Astrocyte (in vitro differentiated cells and primary cell): ENCODE measurements around the gene NCCRP1. TPM values are rescaled to one million over a fixed set of nuclear protein-coding genes. Genes with fewer than 3 reads are reported as not detected.

Experiments
- DNase-seq: peaks from one replicate; pipeline ENCODE4 v3.0.0-alpha.2; 2010; ENCODE audit warnings: low read depth
- FAIRE-seq: peaks from 2 replicates; lab custom pipeline; 2011; peaks lifted over from hg19 to GRCh38; lab: Jason Lieb, UNC
- H2AFZ ChIP-seq: 2 replicates; pipeline ENCODE4 v1.6.0; 2012; ENCODE audit warnings: low read depth, low read length, inconsistent platforms
- H3K27ac ChIP-seq: 2 replicates; pipeline ENCODE4 v1.5.1; 2011; ENCODE audit warnings: low read depth, low read length, inconsistent platforms
- H3K27me3 ChIP-seq: 2 replicates; pipeline ENCODE4 v1.6.0; 2011; ENCODE audit warnings: low read length, inconsistent platforms; ENCODE audit not compliant: insufficient read depth
- H3K36me3 ChIP-seq: 2 replicates; pipeline ENCODE4 v1.5.1; 2011; ENCODE audit warnings: low read length, inconsistent platforms; ENCODE audit not compliant: insufficient read depth
- H3K4me1 ChIP-seq: 2 replicates; pipeline ENCODE4 v1.5.1; 2011; ENCODE audit warnings: low read length, inconsistent platforms; ENCODE audit not compliant: insufficient read depth
- H3K4me2 ChIP-seq: 2 replicates; pipeline ENCODE4 v1.6.0; 2012; ENCODE audit warnings: low read length, inconsistent platforms
- H3K4me3 ChIP-seq: 2 replicates; pipeline ENCODE4 v1.5.1; 2011; ENCODE audit warnings: low read depth, mild to moderate bottlenecking, low read length, inconsistent platforms; ENCODE audit not compliant: insufficient read depth
- H3K79me2 ChIP-seq: 2 replicates; pipeline ENCODE4 v1.6.0; 2012; ENCODE audit warnings: mild to moderate bottlenecking, low read length, inconsistent platforms; ENCODE audit not compliant: insufficient read depth
- H3K9ac ChIP-seq: 2 replicates; pipeline ENCODE4 v1.6.0; 2012; ENCODE audit warnings: mild to moderate bottlenecking, low read length, inconsistent platforms
- H3K9me3 ChIP-seq: 2 replicates; pipeline ENCODE4 v1.5.1; 2012; ENCODE audit warnings: low read depth, mild to moderate bottlenecking, low read length, inconsistent platforms; ENCODE audit not compliant: insufficient read depth
- H4K20me1 ChIP-seq: 2 replicates; pipeline ENCODE4 v1.6.0; 2012; ENCODE audit warnings: low read length, inconsistent platforms; ENCODE audit not compliant: insufficient read depth
- H3K27ac Mint-ChIP-seq: one replicate; pipeline ENCODE4 v1.8.0; 2021; ENCODE audit warnings: mild to moderate bottlenecking, mixed read lengths; ENCODE audit not compliant: unreplicated experiment
- H3K27me3 Mint-ChIP-seq: one replicate; pipeline ENCODE4 v1.8.0; 2021; ENCODE audit warnings: low read depth, mixed read lengths; ENCODE audit not compliant: unreplicated experiment
- H3K36me3 Mint-ChIP-seq: one replicate; pipeline ENCODE4 v1.8.0; 2021; ENCODE audit warnings: low read depth, mixed read lengths; ENCODE audit not compliant: unreplicated experiment
- H3K4me1 Mint-ChIP-seq: one replicate; pipeline ENCODE4 v1.8.0; 2021; ENCODE audit warnings: low read depth, mixed read lengths; ENCODE audit not compliant: unreplicated experiment
- H3K4me3 Mint-ChIP-seq: one replicate; pipeline ENCODE4 v1.8.0; 2021; ENCODE audit warnings: mild to moderate bottlenecking, moderate library complexity, mixed read lengths; ENCODE audit not compliant: unreplicated experiment
- H3K9me3 Mint-ChIP-seq: one replicate; pipeline ENCODE4 v1.8.0; 2021; ENCODE audit warnings: mild to moderate bottlenecking, mixed read lengths; ENCODE audit not compliant: unreplicated experiment
- CTCF ChIP-seq: IDR thresholded peaks from 2 replicates; pipeline ENCODE4 v1.5.1; 2011; ENCODE audit warnings: low read depth, mild to moderate bottlenecking, inconsistent platforms, low read length, moderate library complexity; ENCODE audit not compliant: insufficient read depth
- EZH2 ChIP-seq: IDR thresholded peaks from 2 replicates; pipeline ENCODE4 v1.6.1; 2012; ENCODE audit warnings: mild to moderate bottlenecking, low read length, inconsistent platforms; ENCODE audit not compliant: insufficient read depth
- total RNA-seq: library from RNA; stranded (reverse); gene quantifications from 2 replicates; pipeline ENCODE4 v1.2.1, GENCODE V29; 2021

NCCRP1 gene
- total RNA-seq, 1 donor from 2014 or later = not detected

- Mint-ChIP-seq H3K4me3 (no peak overlapping the region), H3K27ac (no peak overlapping the region), H3K9me3 (no peaks in the 10 kb centered on the region), H3K27me3 (no peaks in the 10 kb centered on the region), H3K36me3 (peaks cover 5% of the 10 kb centered on the region), H3K4me1 (peaks cover 8% of the 10 kb centered on the region)
- DNase-seq (no peak), FAIRE-seq (no peak)
- Histone ChIP-seq H3K27ac (no peak overlapping the region), H2AFZ (no peak overlapping the region), H3K4me3 (no peak overlapping the region), H3K9ac (no peak overlapping the region), H3K36me3 (no peaks in the 10 kb centered on the region), H3K9me3 (no peaks in the 10 kb centered on the region), H3K79me2 (peaks cover 62% of the 10 kb centered on the region), H3K27me3 (no peaks in the 10 kb centered on the region), H3K4me1 (no peaks in the 10 kb centered on the region), H4K20me1 (peaks cover 84% of the 10 kb centered on the region), H3K4me2 (no peak overlapping the region)
- TF ChIP-seq CTCF (no peak), EZH2 (no peak)
Observed at GRCh38 chr19:39163621-39164020, 33.1 kb upstream of the NCCRP1 start.

- no peak overlapping the region for H3K4me3 Mint-ChIP-seq
- peaks cover 5% of the 10 kb centered on the region for H3K36me3 Mint-ChIP-seq
- no peaks in the 10 kb centered on the region for H3K4me1 ChIP-seq
- no peak overlapping the region for H3K27ac Mint-ChIP-seq
- H3K9me3 ChIP-seq = no peaks in the 10 kb centered on the region
- DNase-seq = no peak
- FAIRE-seq = no peak
- no peaks in the 10 kb centered on the region for H3K27me3 ChIP-seq
- no peak overlapping the region for H2AFZ ChIP-seq
- H3K9ac ChIP-seq = no peak overlapping the region
- H3K4me1 Mint-ChIP-seq = peaks cover 8% of the 10 kb centered on the region
- no peak overlapping the region for H3K4me2 ChIP-seq
- no peak for TF ChIP-seq CTCF
- no peak for TF ChIP-seq EZH2
- H3K36me3 ChIP-seq = no peaks in the 10 kb centered on the region
- H3K27ac ChIP-seq = no peak overlapping the region
- no peaks in the 10 kb centered on the region for H3K9me3 Mint-ChIP-seq
- H4K20me1 ChIP-seq = peaks cover 82% of the 10 kb centered on the region
- H3K27me3 Mint-ChIP-seq = no peaks in the 10 kb centered on the region
- H3K4me3 ChIP-seq = no peak overlapping the region
- H3K79me2 ChIP-seq = peaks cover 55% of the 10 kb centered on the region
Observed at GRCh38 chr19:39164289-39164688, 32.5 kb upstream of the NCCRP1 start.

- Mint-ChIP-seq H3K27me3 (no peaks in the 10 kb centered on the region), H3K36me3 (peaks cover 5% of the 10 kb centered on the region), H3K27ac (no peak overlapping the region), H3K9me3 (no peaks in the 10 kb centered on the region), H3K4me1 (peaks cover 3% of the 10 kb centered on the region), H3K4me3 (no peak overlapping the region)
- DNase-seq (no peak), FAIRE-seq (no peak)
- H3K79me2 ChIP-seq = peaks cover 41% of the 10 kb centered on the region
- no peak overlapping the region for H2AFZ ChIP-seq
- H3K9me3 ChIP-seq = no peaks in the 10 kb centered on the region
- no peak overlapping the region for H3K9ac ChIP-seq
- no peaks in the 10 kb centered on the region for H3K4me1 ChIP-seq
- H3K4me2 ChIP-seq = no peak overlapping the region
- H3K27ac ChIP-seq = no peak overlapping the region
- no peak for TF ChIP-seq CTCF
- no peak for TF ChIP-seq EZH2
- H3K4me3 ChIP-seq = no peak overlapping the region
- peaks cover 67% of the 10 kb centered on the region for H4K20me1 ChIP-seq
- no peaks in the 10 kb centered on the region for H3K27me3 ChIP-seq
- no peaks in the 10 kb centered on the region for H3K36me3 ChIP-seq
Observed at GRCh38 chr19:39165857-39166256, 30.9 kb upstream of the NCCRP1 start.
